ENCODE results near the gene SND1.

- TF ChIP-seq POLR2A (IDR thresholded peaks at IDR 0.05) = no peak
- no peak for TF ChIP-seq CTCF (IDR thresholded peaks at IDR 0.05)
Measured at GRCh38 chr7:127888411-127888810, 236.4 kb downstream of the SND1 start.

All from esophagus squamous epithelium (tissue), 4 donors.